SH-SY5Y (cell line): ENCODE measurements around the gene KLHL26.

ENCODE experiments used
- GATA2 ChIP-seq: IDR thresholded peaks from 2 replicates; pipeline ENCODE4 v1.6.1; 2011; ENCODE audit warnings: mild to moderate bottlenecking, low read depth, low read length
- GATA3 ChIP-seq: IDR thresholded peaks from 2 replicates; pipeline ENCODE4 v1.6.1; 2011; ENCODE audit warnings: low read depth, mild to moderate bottlenecking, low read length, moderate library complexity

GRCh38 chr19:18660939-18661670 is 24.3 kb downstream of the KLHL26 start:
- no peak for TF ChIP-seq GATA3
- TF ChIP-seq GATA2: no peak
